Dendritic cell treated with granulocyte-macrophage colony-stimulating factor and Interleukin-4, amounts not matched to agents 40 ng/mL and 50 ng/mL, for 4 days (primary cell): ENCODE data around the gene RBP4.
A peak's percentile ranks its signal among the peaks of the same experiment; 100 is the strongest.

Source experiments
- H3K27ac Mint-ChIP-seq: one replicate; pipeline ENCODE4 v1.8.0; 2022; ENCODE audit warnings: mild to moderate bottlenecking, mixed read lengths
- H3K27me3 Mint-ChIP-seq: one replicate; pipeline ENCODE4 v1.8.0; 2022; ENCODE audit warnings: mild to moderate bottlenecking, mixed read lengths
- H3K36me3 Mint-ChIP-seq: one replicate; pipeline ENCODE4 v1.8.0; 2022; ENCODE audit warnings: low read depth, mixed read lengths
- H3K4me1 Mint-ChIP-seq: one replicate; pipeline ENCODE4 v1.8.0; 2022; ENCODE audit warnings: low read depth, mixed read lengths
- H3K4me3 Mint-ChIP-seq: one replicate; pipeline ENCODE4 v1.8.0; 2022; ENCODE audit warnings: mild to moderate bottlenecking, moderate library complexity, mixed read lengths
- H3K9me3 Mint-ChIP-seq: one replicate; pipeline ENCODE4 v1.8.0; 2022; ENCODE audit warnings: mixed read lengths
- intact Hi-C: fragments of 100-400 bp; cut with micrococcal nuclease; formaldehyde crosslinking; loops from one replicate; pipeline ENCODE4 v1.15.0; 2022

RBP4 gene

GRCh38 chr10:93603023-93603422 lies 2.0 kb upstream of the RBP4 start:
- peaks cover 15% of the 10 kb centered on the region for H3K4me1 Mint-ChIP-seq
- no peak overlapping the region for H3K27ac Mint-ChIP-seq
- intact Hi-C loops: no loop called here
- peaks cover 59% of the 10 kb centered on the region for H3K27me3 Mint-ChIP-seq
- H3K9me3 Mint-ChIP-seq: no peaks in the 10 kb centered on the region
- no peaks in the 10 kb centered on the region for H3K36me3 Mint-ChIP-seq
- H3K4me3 Mint-ChIP-seq: no peak overlapping the region

- no peaks in the 10 kb centered on the region for H3K36me3 Mint-ChIP-seq
- peaks cover 15% of the 10 kb centered on the region for H3K4me1 Mint-ChIP-seq
- no peaks in the 10 kb centered on the region for H3K9me3 Mint-ChIP-seq
- peaks cover 57% of the 10 kb centered on the region for H3K27me3 Mint-ChIP-seq
- intact Hi-C loops: no loop called here
- H3K27ac Mint-ChIP-seq: no peak overlapping the region
- peak overlapping the region; percentile 60 for H3K4me3 Mint-ChIP-seq
Measured at GRCh38 chr10:93601774-93602162, 733 bp upstream of the RBP4 start.

GRCh38 chr10:93600446-93601145 lies 439 bp downstream of the RBP4 start:
- intact Hi-C loops: no loop called here
- H3K36me3 Mint-ChIP-seq: no peaks in the 10 kb centered on the region

GRCh38 chr10:93599778-93600177 lies 1.3 kb downstream of the RBP4 start:
- H3K4me1 Mint-ChIP-seq: peaks cover 15% of the 10 kb centered on the region
- H3K27me3 Mint-ChIP-seq: peaks cover 52% of the 10 kb centered on the region
- H3K4me3 Mint-ChIP-seq: no peak overlapping the region
- no peaks in the 10 kb centered on the region for H3K9me3 Mint-ChIP-seq
- H3K36me3 Mint-ChIP-seq: no peaks in the 10 kb centered on the region
- intact Hi-C loops: no loop called here
- no peak overlapping the region for H3K27ac Mint-ChIP-seq

More at GRCh38 chr10:93600446-93601145, 439 bp downstream of the RBP4 start:
- Mint-ChIP-seq H3K4me3 (peak overlapping the region; percentile 60), H3K27me3 (peaks cover 52% of the 10 kb centered on the region), H3K9me3 (no peaks in the 10 kb centered on the region), H3K27ac (no peak overlapping the region), H3K4me1 (peaks cover 15% of the 10 kb centered on the region)

GRCh38 chr10:93599335-93599734 lies 1.7 kb downstream of the RBP4 start:
- H3K36me3 Mint-ChIP-seq: no peaks in the 10 kb centered on the region
- H3K4me3 Mint-ChIP-seq: no peak overlapping the region
- intact Hi-C loops: no loop called here
- no peak overlapping the region for H3K27ac Mint-ChIP-seq
- peaks cover 50% of the 10 kb centered on the region for H3K27me3 Mint-ChIP-seq
- no peaks in the 10 kb centered on the region for H3K9me3 Mint-ChIP-seq
- H3K4me1 Mint-ChIP-seq: peaks cover 16% of the 10 kb centered on the region

- H3K4me1 Mint-ChIP-seq: peaks cover 19% of the 10 kb centered on the region
- H3K9me3 Mint-ChIP-seq: no peaks in the 10 kb centered on the region
- intact Hi-C loops: no loop called here
- peaks cover 43% of the 10 kb centered on the region for H3K27me3 Mint-ChIP-seq
- H3K4me3 Mint-ChIP-seq: no peak overlapping the region
- no peaks in the 10 kb centered on the region for H3K36me3 Mint-ChIP-seq
- no peak overlapping the region for H3K27ac Mint-ChIP-seq
Measured at GRCh38 chr10:93598157-93598556, 2.9 kb downstream of the RBP4 start.

- Mint-ChIP-seq H3K36me3 (no peaks in the 10 kb centered on the region), H3K4me3 (no peak overlapping the region), H3K4me1 (peaks cover 18% of the 10 kb centered on the region), H3K27me3 (peaks cover 33% of the 10 kb centered on the region), H3K9me3 (no peaks in the 10 kb centered on the region), H3K27ac (no peak overlapping the region)
- intact Hi-C loops: no loop called here
Measured at GRCh38 chr10:93597075-93597599, 3.9 kb downstream of the RBP4 start.

GRCh38 chr10:93596539-93596938 lies 4.5 kb downstream of the RBP4 start:
- Mint-ChIP-seq H3K27ac (no peak overlapping the region), H3K4me3 (no peak overlapping the region), H3K4me1 (peaks cover 17% of the 10 kb centered on the region), H3K36me3 (no peaks in the 10 kb centered on the region), H3K27me3 (peaks cover 27% of the 10 kb centered on the region), H3K9me3 (no peaks in the 10 kb centered on the region)
- intact Hi-C loops: no loop called here

- no peak overlapping the region for H3K4me3 Mint-ChIP-seq
- peaks cover 20% of the 10 kb centered on the region for H3K4me1 Mint-ChIP-seq
- no peaks in the 10 kb centered on the region for H3K36me3 Mint-ChIP-seq
- no peaks in the 10 kb centered on the region for H3K9me3 Mint-ChIP-seq
- intact Hi-C loops: no loop called here
- peaks cover 21% of the 10 kb centered on the region for H3K27me3 Mint-ChIP-seq
- H3K27ac Mint-ChIP-seq: no peak overlapping the region
Measured at GRCh38 chr10:93595378-93596161, 5.5 kb downstream of the RBP4 start.

GRCh38 chr10:93594518-93594917 lies 6.5 kb downstream of the RBP4 start:
- no peaks in the 10 kb centered on the region for H3K36me3 Mint-ChIP-seq
- H3K27ac Mint-ChIP-seq: no peak overlapping the region
- peaks cover 12% of the 10 kb centered on the region for H3K27me3 Mint-ChIP-seq
- intact Hi-C loops: no loop called here
- H3K9me3 Mint-ChIP-seq: no peaks in the 10 kb centered on the region
- H3K4me1 Mint-ChIP-seq: peaks cover 19% of the 10 kb centered on the region
- H3K4me3 Mint-ChIP-seq: no peak overlapping the region

GRCh38 chr10:93593749-93594148 lies 7.3 kb downstream of the RBP4 start:
- no peaks in the 10 kb centered on the region for H3K9me3 Mint-ChIP-seq
- peaks cover 14% of the 10 kb centered on the region for H3K27me3 Mint-ChIP-seq
- intact Hi-C loops: no loop called here
- no peak overlapping the region for H3K4me3 Mint-ChIP-seq
- H3K36me3 Mint-ChIP-seq: no peaks in the 10 kb centered on the region
- no peak overlapping the region for H3K27ac Mint-ChIP-seq
- H3K4me1 Mint-ChIP-seq: peaks cover 19% of the 10 kb centered on the region

- intact Hi-C loops: no loop called here
Measured at GRCh38 chr10:93593254-93593653, 7.8 kb downstream of the RBP4 start.

GRCh38 chr10:93591065-93591808 lies 9.8 kb downstream of the RBP4 start:
- Mint-ChIP-seq H3K27me3 (peaks cover 16% of the 10 kb centered on the region), H3K4me3 (no peak overlapping the region), H3K9me3 (no peaks in the 10 kb centered on the region), H3K36me3 (peaks cover 7% of the 10 kb centered on the region), H3K27ac (no peak overlapping the region), H3K4me1 (peaks cover 19% of the 10 kb centered on the region)
- intact Hi-C loops: no loop called here

More at GRCh38 chr10:93593254-93593653, 7.8 kb downstream of the RBP4 start:
- H3K27ac Mint-ChIP-seq: no peak overlapping the region
- no peaks in the 10 kb centered on the region for H3K36me3 Mint-ChIP-seq
- no peaks in the 10 kb centered on the region for H3K9me3 Mint-ChIP-seq
- H3K4me3 Mint-ChIP-seq: no peak overlapping the region
- peaks cover 14% of the 10 kb centered on the region for H3K27me3 Mint-ChIP-seq
- peaks cover 19% of the 10 kb centered on the region for H3K4me1 Mint-ChIP-seq

- H3K27ac Mint-ChIP-seq: no peak overlapping the region
- intact Hi-C loops: no loop called here
Measured at GRCh38 chr10:93590638-93591037, 10.4 kb downstream of the RBP4 start.

More at GRCh38 chr10:93590638-93591037, 10.4 kb downstream of the RBP4 start:
- Mint-ChIP-seq H3K9me3 (no peaks in the 10 kb centered on the region), H3K4me3 (no peak overlapping the region), H3K27me3 (peaks cover 16% of the 10 kb centered on the region), H3K36me3 (peaks cover 7% of the 10 kb centered on the region), H3K4me1 (peaks cover 19% of the 10 kb centered on the region)
